Stimulated activated naive CD8-positive, alpha-beta T cell treated with anti-CD3 and anti-CD28 coated beads, Interleukin-15, amount 100 ng/mL, for 72 hours (primary cell): ENCODE data around the gene ABCA5.

ENCODE experiments used
- ATAC-seq: fragments of 150-1000 bp; cut with Tn5 transposase; 2 replicates; pipeline ENCODE4 v1.10.0; 2021; ENCODE audit warnings: mild to moderate bottlenecking, moderate library complexity
- DNase-seq, 2 donors: peaks; one replicate each; pipeline ENCODE4 v3.0.0; 2021 to 2022
- H3K27ac Mint-ChIP-seq, 2 donors: one replicate each; pipeline ENCODE4 v1.8.0; 2022; ENCODE audit warnings: mild to moderate bottlenecking in 2 of 2, mixed read lengths in 2 of 2, moderate library complexity in 2 of 2
- H3K27me3 Mint-ChIP-seq: one replicate; pipeline ENCODE4 v1.8.0; 2022; ENCODE audit warnings: mixed read lengths
- H3K4me1 Mint-ChIP-seq: one replicate; pipeline ENCODE4 v1.8.0; 2022; ENCODE audit warnings: mild to moderate bottlenecking, mixed read lengths
- H3K4me3 Mint-ChIP-seq, 2 donors: one replicate each; pipeline ENCODE4 v1.8.0; 2022; ENCODE audit warnings: mild to moderate bottlenecking in 2 of 2, mixed read lengths in 2 of 2, moderate library complexity in 1 of 2
- H3K9me3 Mint-ChIP-seq, 2 donors: one replicate each; pipeline ENCODE4 v1.8.0; 2022; ENCODE audit warnings: mixed read lengths in 2 of 2

ABCA5 gene

DNA sequence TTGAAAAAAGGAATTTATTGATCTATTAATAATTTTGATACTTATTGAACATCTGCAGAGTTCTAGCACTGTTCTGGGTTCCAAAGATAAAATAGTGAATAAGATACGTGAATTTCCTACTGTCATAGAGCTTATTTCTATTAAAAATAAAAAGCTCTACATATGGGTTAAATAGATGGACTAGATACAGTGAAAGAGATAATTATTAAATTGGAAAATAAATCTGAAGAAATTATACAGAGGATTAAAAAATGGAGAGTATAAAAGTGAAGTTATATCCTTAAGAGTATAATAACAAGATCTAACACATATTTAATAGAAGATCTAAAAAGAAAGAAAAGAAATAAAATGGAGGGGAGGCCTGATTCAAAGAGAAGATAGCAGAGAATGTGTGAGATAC lies 10.1 kb upstream of the ABCA5 start:
- H3K27me3 Mint-ChIP-seq, result peaks cover 8% of the 10 kb centered on the region
- peaks cover 0 to 10% of the 10 kb centered on the region in 2 donors for H3K9me3 Mint-ChIP-seq
- DNase-seq (no peak), ATAC-seq (no peak)
- no peak overlapping the region for H3K27ac Mint-ChIP-seq
- H3K4me3 Mint-ChIP-seq, result no peak overlapping the region
- peaks cover 5% of the 10 kb centered on the region for H3K4me1 Mint-ChIP-seq

DNA sequence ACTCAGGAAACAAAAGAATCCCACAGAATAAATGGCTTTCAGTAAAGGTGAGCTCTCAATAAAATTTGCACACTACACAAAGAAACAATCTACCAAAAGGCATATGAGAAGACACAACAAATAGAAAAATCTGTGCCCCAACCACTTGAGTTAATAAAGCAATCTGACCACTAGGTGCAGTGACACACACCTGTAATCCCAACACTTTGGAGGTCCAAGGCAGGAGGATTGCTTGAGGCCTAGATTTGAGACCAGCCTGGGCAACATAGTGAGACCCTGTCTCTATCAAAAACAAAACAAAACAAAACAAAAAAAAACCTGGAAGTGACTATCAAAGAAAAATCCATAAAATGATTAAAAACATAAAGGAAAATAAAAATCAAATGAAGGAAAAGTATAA lies 9.6 kb upstream of the ABCA5 start:
- Mint-ChIP-seq H3K9me3 (peaks cover 0 to 10% of the 10 kb centered on the region in 2 donors), H3K4me3 (no peak overlapping the region), H3K27ac (no peak overlapping the region), H3K4me1 (peaks cover 5% of the 10 kb centered on the region), H3K27me3 (peaks cover 8% of the 10 kb centered on the region)
- DNase-seq (no peak), ATAC-seq (no peak)

- Mint-ChIP-seq H3K4me1 (peaks cover 6% of the 10 kb centered on the region), H3K4me3 (peak overlapping the region; percentile 16 to 75), H3K27me3 (peaks cover 8% of the 10 kb centered on the region), H3K9me3 (peaks cover 3 to 13% of the 10 kb centered on the region in 2 donors), H3K27ac (no peak overlapping the region)
- DNase-seq, result no peak
- ATAC-seq, result no peak
These were observed 8.1 kb upstream of the ABCA5 start for GRCh38 chr17:69335058-69335457.

GRCh38 chr17:69333561-69333960 lies 6.6 kb upstream of the ABCA5 start:
- no peak for DNase-seq
- Mint-ChIP-seq H3K27ac (no peak overlapping the region), H3K9me3 (peaks cover 7 to 27% of the 10 kb centered on the region in 2 donors), H3K4me1 (peaks cover 11% of the 10 kb centered on the region), H3K4me3 (no peak overlapping the region), H3K27me3 (peaks cover 8% of the 10 kb centered on the region)
- ATAC-seq, result no peak

DNA sequence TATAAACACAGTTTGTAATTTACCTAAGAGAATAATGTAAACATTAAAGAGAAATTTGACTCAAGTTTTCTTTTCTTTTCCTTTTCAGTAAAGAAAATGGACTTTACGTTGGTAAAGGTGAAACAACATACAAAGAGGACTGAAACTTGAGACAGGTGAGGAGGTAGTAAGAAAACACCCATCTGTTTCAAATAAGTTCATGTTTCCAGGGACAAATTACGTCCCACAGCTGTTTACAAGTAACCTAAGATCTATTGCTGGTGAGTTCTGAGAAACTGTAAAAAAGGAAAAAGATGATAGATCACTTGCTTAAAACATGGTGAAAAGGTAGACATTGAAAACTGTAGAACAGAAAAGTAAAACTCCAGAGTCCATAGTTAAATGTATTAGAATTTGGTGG lies 4.8 kb upstream of the ABCA5 start:
- Mint-ChIP-seq H3K27me3 (peaks cover 8% of the 10 kb centered on the region), H3K4me3 (no peak overlapping the region), H3K9me3 (peaks cover 7 to 25% of the 10 kb centered on the region in 2 donors), H3K27ac (no peak overlapping the region), H3K4me1 (peaks cover 24% of the 10 kb centered on the region)
- DNase-seq, result no peak
- no peak for ATAC-seq

DNA sequence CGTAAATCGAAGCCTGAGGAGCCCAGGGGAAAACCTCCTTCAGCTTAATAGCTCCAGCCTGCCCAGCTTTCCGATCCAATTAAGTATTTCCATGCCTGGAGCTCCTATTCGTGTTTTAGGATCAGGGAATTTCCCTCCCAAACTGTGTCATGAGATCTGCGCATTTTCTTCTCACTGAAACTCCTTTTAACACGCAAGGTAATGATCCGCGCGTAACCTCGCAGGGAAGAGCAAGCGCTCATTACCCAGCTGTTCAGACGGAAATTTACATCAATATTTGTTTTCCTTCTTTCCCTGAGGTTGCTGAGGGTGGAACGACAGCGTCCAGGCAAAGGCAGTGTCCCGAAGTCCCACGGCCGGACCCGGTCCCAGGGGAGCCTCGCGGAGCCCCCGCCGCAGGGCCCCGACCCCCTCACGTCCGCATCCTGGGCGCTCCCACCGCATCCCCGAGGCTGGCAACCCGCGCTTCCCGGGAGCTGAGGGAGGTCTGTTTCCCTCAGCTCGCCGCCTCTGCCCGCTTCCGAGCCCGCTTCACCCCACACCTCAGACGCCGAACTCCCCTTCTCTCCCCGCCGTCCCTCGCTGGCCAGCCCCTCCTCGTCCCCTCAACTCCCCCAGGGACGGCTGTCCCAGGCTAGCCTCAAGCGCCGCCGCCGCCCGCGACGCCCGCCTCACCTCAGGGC lies 415 bp downstream of the ABCA5 start:
- Mint-ChIP-seq H3K4me3 (peak overlapping the region; percentile 99 to 100), H3K4me1 (peaks cover 47% of the 10 kb centered on the region), H3K9me3 (peaks cover 7 to 20% of the 10 kb centered on the region in 2 donors), H3K27ac (peak overlapping the region; percentile 99 to 100), H3K27me3 (no peaks in the 10 kb centered on the region)
- DNase-seq (no peak), ATAC-seq (no peak)

GRCh38 chr17:69325518-69326376 lies 1.2 kb downstream of the ABCA5 start:
- H3K4me1 Mint-ChIP-seq, result peaks cover 48% of the 10 kb centered on the region
- DNase-seq (no peak), ATAC-seq (no peak)
- no peaks in the 10 kb centered on the region for H3K27me3 Mint-ChIP-seq
- peak overlapping the region; percentile 60 to 93 for H3K27ac Mint-ChIP-seq
- H3K4me3 Mint-ChIP-seq, result peak overlapping the region; percentile 99 to 100
- H3K9me3 Mint-ChIP-seq, result peaks cover 7 to 20% of the 10 kb centered on the region in 2 donors

GRCh38 chr17:69323806-69324205 lies 3.1 kb downstream of the ABCA5 start:
- peaks cover 46% of the 10 kb centered on the region for H3K4me1 Mint-ChIP-seq

DNA sequence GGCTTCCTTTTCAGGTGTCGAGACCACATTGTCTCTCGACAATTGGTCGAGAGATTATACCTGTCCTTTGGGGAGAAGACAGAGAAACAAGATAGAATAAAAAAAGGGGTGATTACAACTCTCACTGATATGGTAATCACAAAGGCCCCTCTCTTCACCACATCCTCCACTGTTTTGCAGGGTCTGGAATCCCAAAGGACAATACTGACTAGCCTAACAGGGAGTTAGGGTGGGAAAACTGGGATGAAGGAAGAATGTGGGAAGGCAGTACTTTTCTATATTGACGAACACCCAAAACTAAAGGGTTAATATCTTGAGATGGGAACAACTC lies 6.1 kb downstream of the ABCA5 start:
- Mint-ChIP-seq H3K9me3 (no peaks in the 10 kb centered on the region), H3K27me3 (no peaks in the 10 kb centered on the region), H3K4me3 (no peak overlapping the region), H3K4me1 (peaks cover 24% of the 10 kb centered on the region), H3K27ac (no peak overlapping the region)
- ATAC-seq (no peak), DNase-seq (no peak)

More at GRCh38 chr17:69323806-69324205, 3.1 kb downstream of the ABCA5 start:
- no peak overlapping the region for H3K4me3 Mint-ChIP-seq
- H3K27ac Mint-ChIP-seq, result no peak overlapping the region
- ATAC-seq (no peak), DNase-seq (no peak)
- peaks cover 0 to 6% of the 10 kb centered on the region in 2 donors for H3K9me3 Mint-ChIP-seq
- H3K27me3 Mint-ChIP-seq, result no peaks in the 10 kb centered on the region

GRCh38 chr17:69320210-69320907 lies 6.6 kb downstream of the ABCA5 start:
- no peak for ATAC-seq
- peaks cover 21% of the 10 kb centered on the region for H3K4me1 Mint-ChIP-seq
- no peak overlapping the region for H3K4me3 Mint-ChIP-seq
- H3K27ac Mint-ChIP-seq, result no peak overlapping the region
- no peak for DNase-seq
- H3K27me3 Mint-ChIP-seq, result no peaks in the 10 kb centered on the region
- no peaks in the 10 kb centered on the region for H3K9me3 Mint-ChIP-seq

- Mint-ChIP-seq H3K4me3 (no peak overlapping the region), H3K9me3 (no peaks in the 10 kb centered on the region), H3K4me1 (peaks cover 6% of the 10 kb centered on the region), H3K27ac (no peak overlapping the region), H3K27me3 (no peaks in the 10 kb centered on the region)
- ATAC-seq, result no peak
- no peak for DNase-seq
These were observed 9.3 kb downstream of the ABCA5 start for GRCh38 chr17:69317625-69318024.

GRCh38 chr17:69314246-69315065 lies 12.5 kb downstream of the ABCA5 start:
- Mint-ChIP-seq H3K9me3 (no peaks in the 10 kb centered on the region), H3K27ac (no peak overlapping the region), H3K27me3 (no peaks in the 10 kb centered on the region), H3K4me1 (no peaks in the 10 kb centered on the region), H3K4me3 (no peak overlapping the region)
- DNase-seq (no peak), ATAC-seq (no peak)

- Mint-ChIP-seq H3K4me3 (no peak overlapping the region), H3K9me3 (no peaks in the 10 kb centered on the region), H3K27ac (no peak overlapping the region), H3K27me3 (no peaks in the 10 kb centered on the region), H3K4me1 (no peaks in the 10 kb centered on the region)
- ATAC-seq (no peak), DNase-seq (no peak)
These were observed 21.8 kb downstream of the ABCA5 start for GRCh38 chr17:69305177-69305576.

DNA sequence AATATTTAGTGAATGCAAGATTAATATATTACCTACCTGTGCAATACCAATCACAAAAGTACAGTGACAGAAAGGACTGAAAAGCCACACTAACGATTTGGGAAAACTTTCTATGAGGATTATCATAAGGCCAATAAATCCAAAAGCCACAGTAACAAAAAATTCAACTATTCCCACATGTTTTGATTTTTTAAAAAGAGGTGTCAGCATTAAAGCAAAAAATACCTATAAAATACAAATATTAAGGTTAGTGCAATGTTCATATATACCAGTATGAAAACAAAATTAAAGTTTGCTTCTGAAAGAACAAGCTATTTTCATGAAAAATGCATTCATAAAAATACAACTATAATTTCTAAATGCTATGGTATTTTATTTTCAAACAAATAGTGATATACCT lies 24.3 kb downstream of the ABCA5 start:
- no peaks in the 10 kb centered on the region for H3K9me3 Mint-ChIP-seq
- DNase-seq (no peak), ATAC-seq (no peak)
- no peak overlapping the region for H3K27ac Mint-ChIP-seq
- no peak overlapping the region for H3K4me3 Mint-ChIP-seq
- no peaks in the 10 kb centered on the region for H3K4me1 Mint-ChIP-seq
- no peaks in the 10 kb centered on the region for H3K27me3 Mint-ChIP-seq

DNA sequence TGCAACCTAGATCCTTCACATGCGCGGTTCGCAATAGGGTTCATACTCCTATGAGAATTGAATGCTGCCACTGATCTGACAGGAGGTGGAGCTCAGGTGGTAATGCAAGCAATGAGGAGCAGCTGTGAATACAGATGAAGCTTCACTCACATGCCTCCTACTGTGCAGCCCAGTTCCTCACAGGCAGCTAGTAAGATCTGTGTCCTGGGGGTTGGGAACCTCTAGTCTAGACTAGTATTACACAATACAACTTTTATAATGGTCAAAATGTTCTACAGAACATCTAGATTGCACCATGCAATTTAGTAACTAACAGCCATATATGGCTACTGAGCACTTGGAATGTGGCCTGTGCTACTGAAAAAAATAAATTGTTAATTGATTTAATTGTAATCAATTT lies 26.7 kb downstream of the ABCA5 start:
- no peaks in the 10 kb centered on the region for H3K27me3 Mint-ChIP-seq

More for the DNA sequence above, 26.7 kb downstream of the ABCA5 start:
- no peak overlapping the region for H3K27ac Mint-ChIP-seq
- no peak for DNase-seq
- no peaks in the 10 kb centered on the region for H3K4me1 Mint-ChIP-seq
- H3K9me3 Mint-ChIP-seq, result no peaks in the 10 kb centered on the region
- ATAC-seq, result no peak
- H3K4me3 Mint-ChIP-seq, result no peak overlapping the region
